NOMO-1 (cell line): ENCODE data around the gene FAM3C.

Experiments used
- DNase-seq, 2 experiments: peaks; one replicate each; lab custom pipeline; 2025; ENCODE audit not compliant: unreplicated experiment in 2 of 2; lab: John Stamatoyannopoulos, UW

The FAM3C gene

DNA sequence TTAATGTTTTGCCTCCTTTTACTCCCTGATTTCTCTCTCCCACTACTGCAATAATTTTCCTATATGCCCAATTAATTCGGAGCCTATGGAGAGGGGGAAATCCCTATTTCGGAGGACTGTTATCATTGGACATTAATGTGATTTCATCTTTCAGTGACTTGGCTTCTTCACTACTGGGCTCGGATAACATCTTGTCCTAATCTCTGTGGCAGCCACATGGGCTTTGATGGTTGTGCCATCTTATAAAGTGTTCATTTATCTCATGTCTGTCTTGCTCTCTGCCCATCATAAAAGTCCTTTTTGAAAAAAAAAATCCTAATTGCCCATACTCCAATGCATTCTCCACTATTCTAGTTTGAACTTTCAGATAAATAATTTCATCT, 15.5 kb upstream of the FAM3C start:
- no peak for DNase-seq

DNA sequence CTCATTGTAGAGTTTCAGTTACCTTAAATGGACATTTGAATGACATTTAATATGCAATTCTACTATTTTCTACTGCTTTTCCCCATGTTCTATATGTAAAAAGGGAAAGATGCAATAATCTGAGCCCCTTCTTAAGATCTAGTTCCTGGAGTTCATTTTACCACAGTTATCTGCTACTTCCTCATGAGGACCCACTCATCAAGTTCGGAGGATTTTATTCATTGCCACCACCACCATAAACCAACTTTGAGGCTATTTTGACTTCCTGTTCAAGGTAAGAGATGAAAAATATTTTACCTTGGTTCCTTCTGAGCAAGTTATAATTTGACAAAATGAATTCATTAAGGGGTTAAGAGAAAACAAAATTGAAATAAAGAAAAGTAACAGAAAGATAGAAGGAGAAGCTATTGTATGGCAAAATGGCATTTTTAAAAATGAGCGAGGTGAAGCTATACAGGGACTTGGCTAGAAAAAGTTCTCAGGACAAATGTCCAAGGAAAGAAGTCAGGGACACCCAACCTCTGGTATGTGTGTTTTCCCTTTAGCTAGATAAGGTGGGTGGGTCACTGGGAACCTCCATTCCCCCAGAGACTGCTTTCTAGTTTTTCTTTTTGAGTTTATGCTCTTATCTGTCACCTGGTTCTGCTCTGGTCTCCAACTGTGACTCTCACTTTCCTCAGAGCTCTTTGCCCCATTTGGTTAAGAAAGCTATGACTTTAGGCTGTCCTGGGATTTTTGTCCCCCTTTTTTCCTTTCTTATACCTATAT, 14.9 kb upstream of the FAM3C start:
- no peak for DNase-seq

DNA sequence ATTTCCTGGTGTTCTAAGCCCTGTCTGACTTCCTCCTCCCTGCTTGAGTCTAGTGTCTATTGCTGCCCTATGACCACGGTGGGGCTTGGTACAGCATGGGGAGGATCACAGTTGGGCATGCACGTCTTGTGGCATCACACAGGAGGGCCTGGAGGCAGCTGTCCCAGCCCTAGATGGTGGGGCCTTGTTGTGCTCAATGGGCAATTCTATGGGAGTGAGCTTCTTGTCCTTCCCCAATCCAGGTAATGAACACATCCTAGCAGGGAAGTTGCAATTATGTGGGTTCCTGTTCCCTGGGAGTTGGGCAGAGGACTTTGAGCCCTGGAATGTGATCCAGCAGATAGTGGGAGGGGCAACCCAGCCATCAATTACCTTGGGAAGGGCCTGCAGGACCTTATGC, 10.8 kb upstream of the FAM3C start:
- DNase-seq, result no peak

DNA sequence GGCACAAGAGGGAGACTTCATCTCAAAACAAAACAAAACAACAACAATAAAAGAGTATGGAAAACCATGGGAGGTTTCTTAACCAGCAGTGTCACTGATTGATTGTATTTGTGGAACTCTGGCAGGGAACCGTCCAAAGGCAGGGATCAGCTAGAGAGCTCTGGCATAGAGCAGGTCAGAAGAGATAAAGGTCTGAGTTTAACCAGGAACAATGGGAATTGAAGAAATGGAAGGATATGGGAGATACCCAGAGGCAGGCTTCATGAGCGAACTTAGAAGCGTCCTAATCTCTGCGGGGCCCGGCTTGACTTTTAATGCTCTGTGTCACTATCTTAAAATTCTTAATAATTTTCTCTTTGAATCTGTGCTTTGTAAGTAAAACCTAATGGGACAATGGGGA, 10.4 kb upstream of the FAM3C start:
- DNase-seq, result no peak

DNA sequence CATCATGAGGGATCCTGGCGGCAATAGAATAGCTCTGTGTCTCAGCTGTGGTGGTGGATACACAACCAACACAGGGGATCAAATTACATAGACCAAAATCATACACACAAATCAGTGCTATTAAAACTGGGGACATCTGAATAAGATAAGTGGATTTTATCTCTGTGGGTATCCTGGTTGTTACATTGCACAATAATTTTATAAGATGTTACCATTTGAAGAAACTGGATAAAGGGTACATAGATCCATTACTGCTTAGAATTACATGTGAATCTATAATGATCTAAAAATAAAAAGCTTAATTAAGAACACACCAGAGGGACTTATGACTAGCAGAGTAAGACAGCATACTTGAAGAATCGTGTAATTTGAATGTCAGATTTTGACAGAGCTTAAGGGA, 8.2 kb upstream of the FAM3C start:
- no peak for DNase-seq

DNA sequence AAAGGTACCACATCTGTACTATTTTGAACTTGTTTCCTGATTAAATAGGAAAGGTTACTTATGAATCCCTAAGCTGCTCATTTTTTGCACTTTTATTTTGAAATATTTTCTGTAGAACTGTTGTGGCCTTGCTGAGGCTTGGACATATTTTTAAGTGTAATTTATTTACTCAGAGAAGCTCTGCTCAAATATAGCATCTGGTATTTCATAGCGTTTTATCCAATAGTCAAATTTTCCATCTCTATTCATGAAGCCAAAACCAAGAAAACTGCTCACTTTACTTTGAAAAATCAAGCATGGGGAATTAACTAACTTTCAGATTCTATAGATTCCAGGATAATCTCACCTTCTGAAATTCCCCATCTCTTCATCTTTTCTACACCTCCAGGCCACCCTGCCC, 6.6 kb upstream of the FAM3C start:
- DNase-seq, result no peak

DNA sequence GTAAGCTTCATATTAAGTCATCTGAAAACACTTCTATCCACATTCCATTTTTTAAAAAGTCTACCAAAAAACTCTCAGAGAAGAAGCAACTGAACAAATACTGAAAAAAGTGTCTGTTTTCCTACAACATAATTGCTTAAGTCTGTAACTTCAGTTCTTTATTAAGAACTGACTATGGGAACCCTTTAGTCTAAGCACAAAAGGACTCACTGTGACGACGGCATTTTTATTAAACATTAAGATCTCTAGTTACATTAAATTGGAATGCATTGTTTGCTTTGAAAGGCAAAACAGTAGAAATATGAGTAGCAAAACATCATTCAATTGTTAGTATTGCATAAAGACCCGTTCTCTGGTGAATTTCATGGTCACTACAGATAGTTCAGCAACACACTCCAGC, 5.8 kb upstream of the FAM3C start:
- DNase-seq, result no peak

DNA sequence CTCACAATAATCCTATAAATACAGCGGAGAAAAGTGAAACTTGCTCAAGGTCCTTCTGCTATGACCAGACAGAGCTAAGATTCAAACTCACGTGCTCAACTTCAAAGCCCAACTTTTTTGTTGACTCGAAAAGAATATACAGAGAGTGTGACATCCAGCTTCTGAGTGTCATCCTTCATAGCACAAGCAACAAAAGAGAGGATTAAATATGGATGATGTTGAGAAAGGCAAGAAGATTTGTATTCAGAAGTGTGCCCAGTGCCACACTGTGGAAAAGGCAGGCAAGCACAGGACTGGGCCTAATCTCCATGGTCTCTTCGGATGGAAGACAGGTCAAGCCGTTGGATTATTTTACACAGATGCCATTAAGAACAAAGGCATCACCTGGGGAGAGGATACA, 2.1 kb upstream of the FAM3C start:
- no peak for DNase-seq

DNA sequence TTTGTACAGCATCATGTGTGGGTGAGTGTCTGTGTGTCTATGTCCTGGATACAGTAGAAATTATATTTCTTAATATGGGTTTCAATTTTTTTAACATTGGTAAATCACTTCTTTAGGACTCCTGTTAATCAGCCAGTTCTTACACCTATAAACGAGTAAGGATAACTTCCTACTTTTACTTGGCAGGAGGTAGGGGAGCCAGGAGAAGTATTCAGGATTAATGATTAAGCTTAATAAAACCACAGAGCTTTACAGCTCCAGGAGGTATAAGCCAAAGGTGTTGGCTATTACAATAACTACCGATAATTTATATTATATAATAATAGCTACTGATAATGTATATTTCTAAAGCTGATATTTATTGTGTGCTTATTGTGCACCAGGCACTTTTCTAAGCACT, 1.7 kb upstream of the FAM3C start:
- no peak for DNase-seq

DNA sequence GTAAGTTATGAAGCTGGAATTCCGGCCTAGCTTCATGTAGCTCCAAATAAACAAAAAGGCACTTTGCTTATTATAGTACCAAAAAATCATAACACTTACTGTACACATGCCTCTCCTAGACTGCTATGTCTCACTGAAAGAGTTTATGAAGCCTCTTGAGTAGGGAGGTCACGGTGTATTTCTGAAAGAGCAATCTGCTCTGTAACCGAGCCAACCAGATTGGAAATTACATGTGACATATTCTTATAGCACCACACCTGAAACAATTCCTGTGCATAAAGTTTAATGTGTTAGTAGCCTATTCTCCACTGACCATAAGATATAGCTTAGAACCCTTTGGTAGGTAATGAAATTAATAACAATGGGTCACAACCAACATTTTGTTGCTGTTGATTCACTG, 1.3 kb upstream of the FAM3C start:
- no peak for DNase-seq

DNA sequence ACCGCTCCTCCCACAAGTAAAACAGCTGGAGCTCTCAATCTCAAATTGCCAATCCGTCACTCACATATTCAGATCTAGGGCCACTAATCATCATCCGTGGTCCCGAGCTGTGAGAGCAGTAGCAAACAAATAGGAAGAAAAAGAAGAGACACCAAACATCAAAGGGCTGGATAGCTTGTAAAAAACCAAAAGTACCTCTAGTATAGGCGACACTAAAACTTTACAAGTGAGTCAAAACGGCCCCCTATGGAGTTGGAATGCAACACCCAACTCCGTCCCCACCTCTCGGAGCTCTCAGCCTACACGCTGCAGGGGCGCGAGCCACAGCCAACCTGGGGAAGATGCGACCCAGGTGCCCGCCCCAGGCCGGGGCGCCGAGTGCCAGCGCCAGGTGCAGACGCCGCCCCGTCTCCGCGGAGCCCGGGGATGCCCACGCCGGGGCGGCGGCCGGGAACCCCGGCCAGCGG, 581 bp downstream of the FAM3C start:
- DNase-seq, result no peak

DNA sequence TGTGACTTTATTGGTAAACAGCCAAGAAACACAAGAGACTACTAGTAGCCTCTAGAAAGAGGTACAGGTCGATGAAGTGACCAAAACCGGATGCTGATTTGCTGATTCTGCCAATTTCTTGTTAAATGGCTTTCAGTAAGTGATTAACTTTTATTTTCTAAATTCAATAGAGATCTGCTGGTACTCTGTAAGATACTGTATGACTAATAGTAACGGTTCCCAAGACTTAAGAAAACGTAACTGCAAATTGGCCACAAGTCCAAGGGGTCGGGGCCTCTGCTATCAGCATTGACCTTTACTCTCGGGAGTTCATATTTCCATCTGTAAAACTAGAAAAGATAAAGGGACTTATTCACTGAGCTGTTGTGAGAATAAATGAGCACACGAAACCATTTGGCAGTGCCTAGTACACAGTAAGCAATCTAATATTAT, 1.4 kb downstream of the FAM3C start:
- DNase-seq, result no peak

DNA sequence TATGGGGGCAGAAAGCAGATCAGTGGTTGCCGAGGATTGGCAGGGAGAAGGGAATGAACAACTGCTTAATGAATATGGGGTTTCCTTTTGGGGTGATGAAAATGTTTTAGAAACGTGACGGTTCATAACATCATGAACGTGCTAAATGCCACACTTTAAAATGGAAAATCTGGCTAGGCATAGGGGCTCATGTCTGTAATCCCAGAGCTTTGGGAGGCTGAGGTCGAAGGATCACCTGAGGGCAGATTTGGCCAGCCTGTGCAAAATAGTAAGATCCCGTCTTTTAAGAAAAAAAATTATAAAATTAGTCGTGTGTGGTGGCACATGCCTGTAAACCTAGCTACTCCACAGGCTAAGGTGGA, 3.1 kb downstream of the FAM3C start:
- no peak for DNase-seq

DNA sequence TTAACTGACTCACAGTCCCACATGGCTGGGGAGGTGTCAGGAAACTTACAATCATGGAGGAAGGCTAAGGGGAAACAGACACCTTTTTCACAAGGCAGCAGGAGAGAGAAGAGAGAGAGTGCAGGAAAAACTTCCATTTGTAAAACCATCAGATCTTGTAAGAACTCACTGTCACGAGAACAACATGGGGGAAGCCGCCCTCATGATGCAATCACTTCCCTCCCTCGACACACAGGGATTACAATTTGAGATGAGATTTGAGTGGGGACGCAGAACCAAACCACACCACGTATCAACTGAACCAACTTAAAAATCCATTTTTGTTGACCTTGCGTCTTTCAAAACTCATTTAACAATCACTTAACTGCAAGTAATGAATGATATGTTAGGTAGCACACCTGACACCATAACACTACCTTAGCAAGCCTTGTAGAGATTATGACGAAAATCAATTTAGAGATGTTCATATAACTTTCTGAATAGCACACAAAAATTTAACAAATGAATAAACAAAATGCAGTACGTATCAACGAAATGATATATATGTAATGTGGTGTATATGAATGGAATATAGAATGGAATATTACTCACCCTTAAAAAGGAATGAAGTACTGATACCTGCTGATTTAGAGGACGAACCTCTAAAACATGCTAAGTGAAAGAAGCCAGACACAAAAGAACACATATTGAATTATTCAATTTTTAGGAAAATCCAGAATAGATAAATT, 3.7 kb downstream of the FAM3C start:
- DNase-seq, result no peak

DNA sequence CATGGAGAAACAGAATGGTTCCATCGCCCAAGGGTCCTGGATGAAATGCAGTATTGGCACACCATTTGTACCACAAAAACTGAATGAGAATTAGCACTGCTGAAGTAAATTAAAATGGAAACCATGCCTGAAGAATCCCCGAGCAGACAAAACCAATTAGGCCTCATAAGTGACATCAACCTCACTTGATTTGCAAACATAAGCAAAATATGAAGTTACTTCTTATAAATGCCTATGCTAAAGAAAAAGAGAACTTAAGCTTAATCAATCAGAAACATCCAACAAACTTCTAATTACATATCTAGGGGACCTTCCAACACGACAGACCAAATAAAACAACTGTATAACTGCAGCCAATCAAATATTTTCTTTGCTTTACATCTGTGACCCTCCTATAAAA, 4.4 kb downstream of the FAM3C start:
- no peak for DNase-seq

DNA sequence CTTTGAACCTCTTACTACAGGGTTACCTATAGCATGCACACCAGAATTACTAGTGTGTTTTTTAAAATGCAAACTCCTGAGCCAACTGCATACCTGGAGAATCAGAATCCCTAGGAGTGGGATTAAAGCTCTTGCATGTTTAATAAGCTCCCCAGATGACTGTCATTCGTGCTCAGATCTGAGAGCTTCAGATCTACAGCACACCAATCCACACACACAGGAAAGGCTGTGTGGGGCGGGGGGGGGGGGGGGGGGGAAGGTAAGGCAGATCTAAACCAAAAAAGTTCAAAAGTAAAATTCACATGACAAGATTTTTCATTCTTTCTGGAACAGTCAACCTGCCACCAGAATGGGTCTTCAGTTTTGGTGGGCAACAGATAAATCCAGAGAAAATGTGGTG, 5.5 kb downstream of the FAM3C start:
- DNase-seq, result no peak

DNA sequence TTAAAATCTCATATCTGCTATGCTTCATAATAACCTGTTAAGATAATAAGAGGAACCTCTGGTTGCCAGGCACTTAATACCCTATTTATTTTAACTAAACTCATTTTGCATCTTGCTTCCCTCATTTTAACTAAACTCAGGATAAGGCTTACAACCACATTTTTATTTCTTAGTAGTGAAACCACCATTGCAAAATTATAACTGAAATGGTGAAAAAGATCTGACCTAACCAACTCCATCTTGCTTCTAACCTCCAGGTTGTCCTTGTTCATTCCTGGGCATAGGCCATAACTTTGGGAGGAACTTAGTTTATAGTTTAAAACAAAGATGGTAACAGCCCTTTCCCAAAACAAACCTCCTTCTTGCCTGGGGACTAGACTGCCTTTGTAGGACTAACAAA, 6.0 kb downstream of the FAM3C start:
- DNase-seq, result no peak

DNA sequence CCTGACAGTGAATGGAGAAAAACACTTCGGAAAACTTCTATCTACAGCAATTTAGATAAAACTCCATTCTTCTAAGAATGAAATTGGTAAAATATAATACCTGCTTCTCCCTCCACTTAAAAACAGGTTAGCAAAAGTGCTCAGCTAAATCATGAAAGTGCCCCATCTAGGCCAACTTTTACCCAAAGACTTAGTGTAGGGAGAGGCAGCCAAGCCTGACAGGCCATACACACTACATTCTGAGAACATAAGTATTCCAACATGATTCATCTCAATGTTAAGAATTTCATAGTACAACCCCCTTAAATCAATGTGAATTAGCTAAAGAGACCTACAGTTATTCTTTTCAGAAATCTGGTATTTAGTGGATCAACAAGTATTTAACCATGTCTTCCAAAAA, 7.2 kb downstream of the FAM3C start:
- no peak for DNase-seq

DNA sequence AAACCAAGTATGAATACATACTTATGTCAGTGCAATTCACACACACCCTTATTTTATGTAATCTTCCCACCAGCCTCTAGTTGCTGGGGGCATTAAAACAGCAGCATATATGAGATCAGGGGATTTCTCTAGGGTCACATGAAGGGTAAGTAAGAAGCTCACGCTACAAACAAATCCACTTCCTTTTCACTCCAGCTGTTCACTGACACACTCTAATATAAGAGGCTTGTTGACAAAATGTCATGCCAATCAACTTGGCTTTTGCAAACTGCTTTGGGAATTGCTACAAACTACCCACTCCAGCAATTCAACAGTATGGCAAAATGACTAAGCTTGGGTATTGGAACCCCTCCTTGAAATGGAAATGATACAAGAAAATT, 10.3 kb downstream of the FAM3C start:
- DNase-seq, result no peak

DNA sequence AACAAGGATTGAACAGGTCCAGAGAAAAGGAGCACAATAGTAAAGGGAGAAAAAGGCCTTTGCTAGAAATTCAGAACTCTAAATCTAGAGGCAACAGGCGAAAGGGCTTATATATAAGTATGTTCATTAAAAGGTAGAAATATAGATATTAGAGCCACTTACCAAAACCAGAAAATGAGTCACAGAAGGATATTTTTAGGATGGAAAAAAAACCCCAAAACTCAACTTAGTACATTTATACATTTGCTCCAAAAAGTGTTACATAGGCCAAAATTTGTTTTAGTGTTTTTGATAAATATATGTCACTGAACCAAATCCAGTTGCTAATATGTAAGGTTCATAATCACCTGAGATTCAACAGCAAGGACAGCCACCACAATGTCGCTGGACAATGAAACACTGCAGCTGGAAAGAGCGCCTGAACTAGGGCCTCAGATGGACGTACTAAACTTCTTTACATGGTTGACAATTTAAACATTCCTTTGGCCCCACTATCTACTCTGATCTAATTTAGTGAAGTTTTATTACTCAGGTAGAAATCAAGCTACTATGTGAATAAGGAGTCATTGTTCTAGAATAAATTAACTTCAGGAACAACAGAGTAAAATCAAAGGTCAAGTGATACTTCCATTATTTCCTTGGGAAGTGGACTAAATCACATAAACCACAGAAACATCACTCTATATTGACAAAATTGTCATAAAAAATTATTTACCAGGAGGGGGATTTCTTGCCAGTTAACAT, 10.9 kb downstream of the FAM3C start:
- no peak for DNase-seq

DNA sequence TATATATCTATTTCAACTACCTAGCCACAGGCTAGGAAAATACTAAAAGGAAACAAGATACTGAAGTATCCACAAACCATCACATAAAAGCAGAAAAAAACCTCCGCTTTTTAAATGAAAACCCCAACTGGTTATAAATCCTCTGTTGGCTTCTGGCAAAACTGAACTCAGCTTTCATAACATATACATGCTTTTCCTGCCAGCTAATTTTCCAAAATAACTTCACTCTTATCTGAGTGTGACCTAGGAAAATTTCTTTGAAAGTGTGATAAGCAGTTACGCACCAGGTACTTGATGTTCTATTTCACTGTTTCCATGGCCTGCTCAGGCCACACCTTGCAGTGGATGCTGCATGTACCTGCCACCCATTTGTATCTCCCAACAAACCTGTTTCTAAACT, 11.8 kb downstream of the FAM3C start:
- no peak for DNase-seq
